K562 (cell line): Measurements from ENCODE around the gene CEP43. TPM values are rescaled to one million over a fixed set of nuclear protein-coding genes. Genes with fewer than 3 reads are reported as not detected.

Experiments
- ATAC-seq: fragments of 200-7000 bp; cut with Tn5 transposase; 3 replicates; pipeline ENCODE4 v1.9.1; 2020; ENCODE audit warnings: moderate library complexity
- BruUV-seq: library from RNA; stranded (reverse); fragments of 400-500 nt; replicated peaks from 2 replicates; lab custom pipeline; 2021; lab: Mats Ljungman, UMichigan
- CTCF ChIA-PET: fragments of 300-600 bp; formaldehyde crosslinking; extraction: SDS; loops from one replicate; lab custom pipeline; 2021; ENCODE audit warnings: low intra/inter-chr PET ratio; lab: Yijun Ruan, JAX
- POLR2A ChIA-PET: fragments of 300-600, 350-650 bp; sonication (Branson Sonifier 250); formaldehyde crosslinking; extraction: SDS; loops from one replicate; lab custom pipeline; 2021; ENCODE audit warnings: antibody characterized with exemption, inconsistent platforms; lab: Yijun Ruan, JAX
- DNase-seq, 4 experiments: peaks; one replicate each; pipeline versions ENCODE4 v3.0.0 to v3.0.0-alpha.2; 2011 to 2018; ENCODE audit warnings: low spot score in 3 of 4, mixed read lengths in 3 of 4; ENCODE audit errors: extremely low read depth in 1 of 4
- FAIRE-seq: peaks from 2 replicates; lab custom pipeline; 2011; peaks lifted over from hg19 to GRCh38; lab: Jason Lieb, UNC
- H2AFZ ChIP-seq: 2 replicates; pipeline ENCODE4 v1.6.0; 2011; ENCODE audit warnings: low read depth, low read length, control low read depth, inconsistent platforms
- H3K27ac ChIP-seq: fragments of 200-600 bp; 3 replicates; pipeline ENCODE4 v1.8.0; 2011; ENCODE audit warnings: low read depth, mild to moderate bottlenecking, control low read depth, inconsistent platforms, low read length, moderate library complexity, mixed read lengths; ENCODE audit errors: extremely low read depth
- H3K27me3 ChIP-seq, 2 experiments: fragments of 300-600 bp in 1 of 2; 2 replicates in 1 of 2; 3 replicates in 1 of 2; pipeline versions ENCODE4 v1.6.0 to v1.8.0; 2011; ENCODE audit warnings: inconsistent platforms in 2 of 2, low read length in 2 of 2, mild to moderate bottlenecking in 1 of 2, mixed read lengths in 1 of 2, moderate library complexity in 1 of 2; ENCODE audit not compliant: control insufficient read depth in 2 of 2, insufficient read depth in 2 of 2
- H3K36me3 ChIP-seq: fragments of 300-600 bp; 3 replicates; pipeline ENCODE4 v1.8.0; 2011; ENCODE audit warnings: mild to moderate bottlenecking, low read length, inconsistent platforms; ENCODE audit not compliant: control insufficient read depth, insufficient read depth
- H3K4me1 ChIP-seq, 2 experiments: fragments of 200-600 bp in 1 of 2; replicated peaks in 1 of 2; 2 replicates in 1 of 2; 3 replicates in 1 of 2; pipeline versions ENCODE4 v1.5.1 to v1.8.0; 2011; ENCODE audit warnings: inconsistent platforms in 2 of 2, low read length in 2 of 2, mild to moderate bottlenecking in 1 of 2, mixed read lengths in 1 of 2, moderate library complexity in 1 of 2; ENCODE audit not compliant: control insufficient read depth in 2 of 2, insufficient read depth in 2 of 2
- H3K4me2 ChIP-seq: 2 replicates; pipeline ENCODE4 v1.6.1; 2011; ENCODE audit warnings: low read length, control low read depth, inconsistent platforms, mixed read lengths; ENCODE audit not compliant: insufficient read depth
- H3K4me3 ChIP-seq: fragments of 200-600 bp; sonication (generic), shearing (Covaris generic); 2 replicates; pipeline ENCODE4 v1.5.1; 2016; ENCODE audit warnings: control low read depth, inconsistent platforms
- H3K79me2 ChIP-seq: fragments of 200-600 bp; 3 replicates; pipeline ENCODE4 v1.8.0; 2011; ENCODE audit warnings: low read length, inconsistent platforms; ENCODE audit not compliant: control insufficient read depth, insufficient read depth
- H3K9ac ChIP-seq, 2 experiments: 2 replicates each; pipeline versions ENCODE4 v1.6.0 to v1.6.1; 2011; ENCODE audit warnings: low read depth in 2 of 2, low read length in 2 of 2, control low read depth in 1 of 2, inconsistent platforms in 1 of 2, mild to moderate bottlenecking in 1 of 2, mixed read lengths in 1 of 2; ENCODE audit not compliant: insufficient read depth in 1 of 2
- H3K9me1 ChIP-seq: one replicate; pipeline ENCODE4 v1.6.0; 2011; ENCODE audit warnings: inconsistent platforms, mild to moderate bottlenecking, low read length, moderate library complexity; ENCODE audit not compliant: control insufficient read depth, insufficient read depth
- H3K9me3 ChIP-seq: replicated peaks from 2 replicates; pipeline ENCODE4 v1.5.1; 2011; ENCODE audit warnings: low read depth, low read length, inconsistent platforms; ENCODE audit not compliant: control insufficient read depth, insufficient read depth
- H4K20me1 ChIP-seq: replicated peaks from 2 replicates; pipeline ENCODE4 v1.6.1; 2011; ENCODE audit warnings: low read length, inconsistent platforms, mixed read lengths; ENCODE audit not compliant: control insufficient read depth, insufficient read depth
- C11orf30 ChIP-seq: fragments of 450-650 bp; IDR thresholded peaks from 2 replicates; pipeline ENCODE4 v1.6.1; 2016; ENCODE audit warnings: low read depth, mild to moderate bottlenecking
- DDX20 ChIP-seq: fragments of 450-650 bp; IDR thresholded peaks from 2 replicates; pipeline ENCODE4 v1.6.1; 2016; ENCODE audit warnings: missing genetic modification characterization, low read depth, mild to moderate bottlenecking, missing compliant biosample characterization, moderate library complexity
- ELF1 ChIP-seq: fragments of 200-800 bp; sonication (Bioruptor generic); IDR thresholded peaks from 2 replicates; pipeline ENCODE4 v1.6.1; 2016; ENCODE audit warnings: missing genetic modification characterization, missing compliant biosample characterization
- HNRNPL ChIP-seq: fragments of 200-400 bp; formaldehyde crosslinking; IDR thresholded peaks from 2 replicates; pipeline ENCODE4 v1.6.1; 2017; ENCODE audit warnings: low read depth, mild to moderate bottlenecking, low read length
- MAFF ChIP-seq: IDR thresholded peaks from 2 replicates; pipeline ENCODE4 v1.6.1; 2012; ENCODE audit warnings: low read length, improper control_type of control experiment
- MAFG ChIP-seq: fragments of 450-650 bp; conservative IDR thresholded peaks from 2 replicates; pipeline ENCODE4 v1.6.1; 2016; ENCODE audit warnings: missing genetic modification characterization, missing compliant biosample characterization
- MAFK ChIP-seq: IDR thresholded peaks from 2 replicates; pipeline ENCODE4 v1.6.1; 2011; ENCODE audit warnings: low read length, improper control_type of control experiment
- MNT ChIP-seq, 2 experiments: fragments of 450-650 bp; conservative IDR thresholded peaks; 2 replicates each; pipeline ENCODE4 v1.6.1; 2017; ENCODE audit warnings: mild to moderate bottlenecking in 2 of 2, moderate library complexity in 2 of 2
- NCOA1 ChIP-seq: fragments of 450-650 bp; IDR thresholded peaks from 2 replicates; pipeline ENCODE4 v1.6.1; 2016; ENCODE audit warnings: low read depth
- NEUROD1 ChIP-seq: fragments of 150-350 bp; IDR thresholded peaks from 2 replicates; pipeline ENCODE4 v1.6.1; 2014; ENCODE audit warnings: borderline replicate concordance, low read length, low read depth; ENCODE audit not compliant: partially characterized antibody
- RBFOX2 ChIP-seq: fragments of 200-400 bp; formaldehyde crosslinking; IDR thresholded peaks from 2 replicates; pipeline ENCODE4 v1.6.1; 2017; ENCODE audit warnings: low read depth, mild to moderate bottlenecking, low read length, moderate library complexity
- REST ChIP-seq, 2 experiments: fragments of 450-650 bp; formaldehyde crosslinking in 1 of 2; IDR thresholded peaks; 2 replicates each; pipeline versions ENCODE4 v1.4.0 to v1.6.1; 2014 to 2020; ENCODE audit warnings: mild to moderate bottlenecking in 2 of 2, borderline replicate concordance in 1 of 2, low read depth in 1 of 2
- TEAD2 ChIP-seq: fragments of 450-650 bp; IDR thresholded peaks from 2 replicates; pipeline ENCODE4 v1.6.1; 2016; ENCODE audit warnings: missing genetic modification characterization, control low read depth, missing compliant biosample characterization
- ZNF316 ChIP-seq: fragments of 450-650 bp; IDR thresholded peaks from 2 replicates; pipeline ENCODE4 v1.6.1; 2016
- WGBS: fragments of 100-300 bp; shearing (Covaris generic); methylation state at CpG from one replicate; pipeline ENCODE4 v1.1.6; 2016; ENCODE audit warnings: low coverage, mixed read lengths; ENCODE audit not compliant: insufficient coverage; ENCODE audit errors: missing lambda C conversion rate; 5-methylcytosine and 5-hydroxymethylcytosine counted together
- in situ Hi-C: fragments of 300-500 bp; cut with MboI; formaldehyde crosslinking; loops from 4 replicates; pipeline ENCODE4 v1.15.0; 2018; ENCODE audit warnings: inconsistent platforms, mixed read lengths
- intact Hi-C: fragments of 100-400 bp; cut with micrococcal nuclease; formaldehyde crosslinking; loops from 2 replicates; pipeline ENCODE4 v1.14.2; 2022
- polyA plus RNA-seq, 8 experiments: library from polyadenylated mRNA; depleted of rRNA in 4 of 8; stranded (reverse) in 5 of 8; unstranded in 3 of 8; fragments of >200 nt; fragmentation: Nextera tagmentation in 2 of 8; fragmentation: Illumina TruSeq in 1 of 8; extraction: Ambion mirVana in 2 of 8; extraction: Trizol in 1 of 8; gene quantifications; 2 replicates each; pipeline versions ENCODE4 v1.2.1 to v1.2.3, GENCODE V29; 2011 to 2014; ENCODE audit warnings: inconsistent platforms in 1 of 8, missing spikeins in 1 of 8
- total RNA-seq, 7 experiments: library from RNA; depleted of rRNA in 6 of 7; stranded (reverse); fragments of >200 nt in 6 of 7; fragmentation: Illumina TruSeq in 2 of 7; extraction: Trizol in 2 of 7; gene quantifications; 2 replicates each; pipeline versions ENCODE4 v1.2.1 to v1.2.3, GENCODE V29; 2011 to 2021; ENCODE audit warnings: low replicate concordance in 1 of 7

The CEP43 gene
- total and polyA plus RNA-seq, 9 of the 15 experiments (the other 6 are each of a cell fraction or from before 2014, with no cell fraction given): 15.2 to 55.7 (median 47.4) TPM

- peak in 1 of 4 experiments; percentile 23 for DNase-seq
- ChIA-PET CTCF (no interaction called here), POLR2A (interaction anchor here (2.4 kb wide), 1 partner anchor 12 kb away, joined by 10 read pairs; no protein-coding TSS in a partner anchor)
- ATAC-seq: no peak
- Histone ChIP-seq H2AFZ (no peak overlapping the region), H3K27me3 (no peaks in the 10 kb centered on the region), H3K36me3 (peaks cover 70% of the 10 kb centered on the region), H3K9me1 (no peaks in the 10 kb centered on the region), H3K27ac (no peak overlapping the region; the same call in 2 of the 3 replicates), H3K4me3 (peak overlapping the region; percentile 95), H3K9ac (peak overlapping the region; percentile 76 to 81; a peak in 3 of 4 replicates), H3K79me2 (peaks cover 97% of the 10 kb centered on the region), H4K20me1 (peaks cover 6% of the 10 kb centered on the region), H3K9me3 (no peaks in the 10 kb centered on the region), H3K4me1 (peaks cover 20 to 36% of the 10 kb centered on the region in 2 experiments; a peak in 4 of 5 replicates), H3K4me2 (peak overlapping the region; percentile 84)
- in situ Hi-C loops: no loop called here
- no TSS peak for BruUV-seq
- intact Hi-C loops: no loop called here
- no peak for FAIRE-seq
- 12% methylated on average over 2 of the region's 2 CpGs for WGBS
- TF ChIP-seq MAFG (tag) (peak; percentile 80), ZNF316 (peak; percentile 94), TEAD2 (tag) (no peak), C11orf30 (peak; percentile 88), NEUROD1 (no peak), MAFK (peak; percentile 79), RBFOX2 (0 out of 2 replicates have a peak, but pooled peaks have one; percentile 18), MAFF (peak; percentile 79), NCOA1 (no peak), MNT (conservative IDR thresholded peaks at IDR 0.05) (0 out of 4 replicates have a peak, but pooled peaks of 1 of the 2 experiments have one; percentile 24), ELF1 (tag) (no peak), HNRNPL (no peak), DDX20 (tag) (no peak), REST (IDR thresholded peaks at IDR 0.05; ENCODE audit: borderline replicate concordance) (no peak), REST (CRISPR knock-in tag; IDR thresholded peaks at IDR 0.05; ENCODE audit: low read depth) (no peak)
Observed at GRCh38 chr6:167000759-167001158, 1.6 kb downstream of the CEP43 start.
